COR-L47 (cell line): ENCODE data around the gene PDLIM4.

Experiments used
- DNase-seq: peaks from one replicate; lab custom pipeline; 2025; lab: John Stamatoyannopoulos, UW

The PDLIM4 gene

DNA sequence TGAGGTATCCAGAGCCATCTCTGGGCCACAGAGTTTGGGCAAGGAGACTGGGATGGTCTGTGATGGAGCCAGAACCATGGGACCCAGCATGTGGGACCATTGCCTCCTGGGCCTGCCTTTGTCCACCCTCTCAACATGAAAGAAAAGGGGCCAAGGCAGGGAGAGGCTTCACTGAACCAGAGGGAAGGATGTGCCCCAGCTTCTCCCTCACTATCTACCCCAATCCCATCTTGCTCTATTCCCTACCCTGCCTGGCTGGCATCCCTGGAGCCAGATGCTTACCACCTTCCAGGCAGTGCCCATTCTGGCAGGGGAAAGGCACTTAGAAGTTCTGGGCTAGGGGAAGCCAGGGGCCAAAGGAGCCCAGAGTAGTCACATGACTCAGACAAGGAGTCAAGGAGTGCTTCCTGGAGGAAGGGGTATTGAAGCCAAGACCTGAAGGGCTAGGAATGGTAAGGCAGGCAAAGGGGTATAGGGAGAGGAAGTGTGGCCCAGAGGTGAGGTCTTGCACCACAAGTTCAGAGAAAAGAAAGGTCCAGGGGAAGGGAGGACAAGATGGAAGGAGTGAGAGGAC lies 9.8 kb downstream of the PDLIM4 start:
- DNase-seq: no peak

DNA sequence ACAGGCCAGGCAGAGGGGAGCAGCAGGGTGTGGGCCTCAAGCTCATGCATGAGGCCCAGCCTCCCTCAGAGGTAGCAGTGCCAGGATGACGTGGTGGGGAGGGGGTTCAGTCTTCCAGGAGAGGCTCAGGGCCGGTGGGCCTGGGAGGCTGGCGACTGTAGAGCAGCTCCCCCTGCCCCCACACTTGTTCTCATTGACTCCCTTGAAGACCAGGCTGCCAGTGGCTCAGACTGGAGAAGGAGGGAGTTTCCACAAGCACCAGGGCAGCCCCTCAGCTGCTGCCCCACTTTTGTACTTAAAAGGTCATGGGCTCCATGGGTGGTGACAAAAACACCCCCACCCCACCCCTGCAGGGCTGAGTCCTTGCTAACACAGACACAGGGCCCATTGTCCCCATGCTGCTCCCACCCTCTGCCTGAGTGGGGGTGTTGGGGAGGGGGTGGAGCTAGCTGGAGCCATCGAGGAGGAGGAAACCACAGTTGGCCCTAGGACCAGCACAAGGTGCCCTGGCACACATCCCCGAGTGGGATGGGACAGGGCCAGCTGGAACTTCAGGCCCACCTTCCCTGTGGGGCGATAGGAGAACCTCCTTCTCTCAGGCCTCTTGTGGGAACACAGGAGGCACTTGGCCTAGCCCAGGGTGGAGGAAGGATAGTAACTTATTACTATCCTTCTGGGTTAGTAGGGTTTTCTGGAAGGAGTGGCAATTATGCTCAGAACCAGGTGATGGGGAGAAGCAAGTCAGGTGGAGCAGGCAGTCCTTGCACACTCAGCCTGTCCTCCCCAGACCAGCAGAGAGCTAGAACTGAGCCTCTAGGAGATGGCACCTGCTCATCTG lies 10.7 kb downstream of the PDLIM4 start:
- DNase-seq: no peak

GRCh38 chr5:132268769-132269551 lies 11.5 kb downstream of the PDLIM4 start:
- DNase-seq: no peak

DNA sequence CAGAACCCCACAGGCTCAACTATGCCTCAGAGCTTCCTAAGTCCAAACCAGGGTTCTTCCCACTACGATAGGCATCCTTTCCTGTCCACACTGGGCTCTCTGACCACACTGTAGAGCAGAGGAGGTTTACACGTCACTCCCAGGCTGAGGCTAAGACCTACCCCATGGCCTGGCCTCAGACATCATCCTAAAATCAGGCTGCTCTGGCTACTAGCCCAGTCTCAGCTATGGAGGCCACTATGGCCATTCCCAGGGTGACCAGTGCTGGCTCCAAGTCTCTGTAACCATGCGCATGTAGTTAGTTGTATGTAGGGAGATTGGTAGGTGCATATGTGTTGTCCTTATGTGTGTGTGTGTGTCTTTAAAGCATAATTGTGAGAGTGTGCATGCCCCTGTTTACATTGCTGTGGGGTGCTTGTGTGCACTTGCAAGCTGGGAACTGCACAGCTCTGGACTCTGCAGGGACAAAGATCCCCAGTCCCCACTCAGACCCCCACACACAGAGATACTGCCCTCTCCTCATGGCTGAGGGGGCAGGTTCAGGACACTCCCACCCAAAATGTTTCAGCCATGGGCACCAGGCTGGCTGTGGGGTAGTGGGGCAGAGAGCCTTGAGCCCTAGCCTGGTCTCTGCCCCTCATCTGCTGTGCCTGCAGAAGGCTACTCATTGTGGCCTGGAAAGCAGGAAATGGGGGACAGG lies 12.3 kb downstream of the PDLIM4 start:
- no peak for DNase-seq

GRCh38 chr5:132270335-132270665 lies 12.8 kb downstream of the PDLIM4 start:
- no peak for DNase-seq

DNA sequence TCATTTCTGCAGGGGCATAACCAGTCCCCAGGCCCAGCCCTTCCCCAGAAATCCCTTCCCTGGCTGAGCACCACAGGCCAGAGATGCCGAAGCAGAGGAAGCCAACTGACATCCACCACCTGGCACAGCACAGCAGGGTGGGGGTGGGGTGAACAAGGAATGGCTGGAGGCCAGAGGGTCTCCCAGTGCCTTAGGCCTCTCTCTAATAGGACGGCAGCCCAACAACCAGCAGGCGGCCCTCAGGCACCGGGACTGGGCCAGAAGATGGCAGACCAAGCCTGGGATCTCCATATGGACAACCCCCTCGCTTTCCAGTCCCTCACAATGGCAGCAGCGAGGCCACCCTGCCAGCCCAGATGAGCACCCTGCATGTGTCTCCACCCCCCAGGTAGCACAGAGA lies 13.2 kb downstream of the PDLIM4 start:
- no peak for DNase-seq

- no peak for DNase-seq
Measured at GRCh38 chr5:132271251-132272246, 14.1 kb downstream of the PDLIM4 start.

DNA sequence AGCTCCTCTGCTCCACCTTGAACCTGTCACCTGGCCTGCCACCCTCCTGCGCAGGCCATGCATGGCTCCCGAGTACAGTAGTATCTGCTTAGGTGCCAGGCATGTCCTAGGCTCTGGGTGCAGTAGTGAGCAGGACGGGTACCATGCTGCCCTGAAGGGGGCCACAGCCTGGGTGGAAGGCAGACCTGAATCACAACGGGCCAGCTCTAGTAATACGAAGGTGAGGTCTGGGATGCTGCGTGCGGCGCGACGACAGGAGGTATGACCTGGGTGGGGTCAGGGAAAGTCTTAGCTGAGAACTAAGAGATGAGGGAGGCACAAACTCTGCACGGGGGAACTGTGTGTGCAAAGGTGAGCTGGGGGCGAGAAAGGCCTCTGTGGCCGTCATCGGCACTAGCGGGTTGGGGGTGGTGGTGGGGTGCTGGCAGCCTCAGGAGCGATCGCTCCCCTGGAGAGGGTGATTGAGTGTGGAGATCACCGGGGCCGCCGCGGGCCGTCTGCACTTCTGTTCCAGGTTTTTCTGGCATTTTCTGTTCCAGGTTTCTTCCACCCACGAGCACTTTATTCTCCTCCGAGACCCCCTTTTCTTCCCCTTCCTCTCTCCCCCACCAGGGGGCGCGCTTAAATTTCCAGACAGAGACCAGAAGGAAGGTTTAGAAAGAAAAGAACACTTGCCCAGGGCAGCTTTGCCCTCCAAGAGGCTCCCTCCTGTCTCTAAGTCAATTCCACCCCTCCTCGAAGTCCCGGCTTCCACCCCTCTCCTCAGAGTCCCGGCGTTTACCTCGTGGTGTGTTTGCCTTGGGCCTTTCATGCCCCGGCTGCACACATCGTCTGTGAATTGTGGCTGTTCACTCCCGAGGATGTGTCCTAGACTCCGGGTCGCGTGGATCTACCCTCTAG lies 15.1 kb downstream of the PDLIM4 start:
- DNase-seq: peak; percentile 10

DNA sequence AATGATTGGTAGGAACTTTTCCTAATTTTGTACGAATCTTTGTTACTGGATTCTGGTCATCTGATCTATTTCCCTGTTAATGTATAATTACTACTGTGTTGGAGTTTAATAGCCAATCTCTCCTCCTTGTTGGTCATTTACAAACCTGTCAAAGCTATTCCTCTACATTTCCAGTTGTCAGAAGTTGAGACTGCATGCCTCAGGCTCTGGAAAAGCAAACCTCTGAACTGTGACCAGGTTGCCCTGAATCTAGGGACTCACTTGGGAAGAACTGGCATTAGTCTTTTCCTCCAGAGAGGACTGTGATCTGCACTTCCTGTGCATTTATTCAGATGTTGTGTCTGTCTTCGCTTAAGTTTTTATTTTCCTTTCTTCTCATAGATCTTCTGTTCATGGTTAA lies 16.1 kb downstream of the PDLIM4 start:
- DNase-seq: no peak

DNA sequence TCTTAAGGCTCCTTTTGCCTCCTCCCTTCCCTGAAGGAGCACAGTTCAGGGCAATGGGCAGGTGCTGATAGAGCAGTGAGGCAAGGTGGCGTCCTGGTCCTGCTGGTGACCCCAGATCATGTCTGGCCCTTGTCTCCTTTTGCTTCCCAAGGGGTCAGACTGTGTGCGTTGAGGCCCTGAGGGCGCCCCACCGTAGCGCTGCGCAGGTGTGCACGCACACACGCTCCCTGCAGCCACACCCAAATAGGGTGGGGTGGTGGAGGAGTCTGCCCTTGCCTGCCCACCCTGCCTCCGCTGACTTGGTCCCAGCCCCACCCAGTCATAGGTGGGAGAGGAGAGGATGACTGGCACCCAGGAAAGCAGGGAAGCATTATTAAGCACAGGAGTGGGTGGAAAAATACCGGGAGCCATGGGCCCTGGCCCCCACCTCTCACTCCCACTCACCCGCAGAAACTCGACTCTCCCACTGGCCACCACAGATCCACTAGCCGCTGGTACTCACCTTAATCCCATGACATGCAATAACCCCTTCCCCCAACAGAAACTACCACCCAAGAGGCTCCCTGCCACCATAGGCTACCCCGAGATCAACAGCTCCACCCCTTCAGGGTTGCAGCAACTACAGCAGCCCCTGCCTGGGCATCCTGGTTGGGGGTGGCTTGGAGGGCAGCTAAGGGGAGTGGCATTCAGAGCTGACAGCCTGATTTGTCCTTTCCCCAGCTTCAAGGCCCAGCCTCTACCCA lies 16.7 kb downstream of the PDLIM4 start:
- DNase-seq: no peak

GRCh38 chr5:132275367-132276220 lies 18.1 kb downstream of the PDLIM4 start:
- DNase-seq: no peak

DNA sequence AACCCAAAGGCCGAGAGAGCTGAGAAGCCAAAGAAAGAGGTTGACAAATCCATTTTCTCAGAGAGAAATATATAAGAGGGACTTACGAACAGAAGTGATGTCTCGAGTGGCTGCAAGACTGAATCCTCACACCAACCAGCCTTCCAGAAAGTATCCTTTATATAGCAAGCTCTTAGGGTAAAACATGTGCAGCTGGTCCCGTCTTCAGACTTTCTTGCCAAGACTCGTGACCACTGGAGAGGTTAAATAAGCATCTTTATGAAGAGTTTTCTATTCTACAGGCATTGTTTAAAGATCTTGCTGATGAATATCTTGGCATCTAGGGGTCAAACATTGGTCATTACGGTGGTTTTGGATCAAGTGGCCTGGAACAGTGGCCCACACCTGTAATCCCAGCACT lies 19.8 kb downstream of the PDLIM4 start:
- DNase-seq: no peak

GRCh38 chr5:132277971-132278853 lies 20.7 kb downstream of the PDLIM4 start:
- no peak for DNase-seq

DNA sequence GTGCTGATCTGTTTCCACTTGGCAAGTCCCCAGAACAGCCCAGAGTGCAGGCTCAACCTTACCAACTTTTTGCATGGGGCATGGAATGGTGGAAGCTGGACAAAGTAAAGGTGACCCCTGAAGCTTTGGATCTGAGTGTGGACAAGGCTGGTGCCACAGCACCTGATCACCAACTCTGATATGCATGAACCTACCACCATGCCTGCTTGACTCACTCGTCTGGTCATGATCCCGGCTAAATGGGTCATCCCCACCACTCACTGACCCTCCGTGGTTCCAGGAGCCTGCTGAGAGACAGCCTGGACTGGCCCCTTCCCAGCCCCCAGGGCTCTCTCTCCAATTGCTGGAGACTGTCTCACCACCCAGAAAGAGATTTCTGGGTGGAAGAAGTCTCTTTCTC lies 22.3 kb downstream of the PDLIM4 start:
- no peak for DNase-seq

DNA sequence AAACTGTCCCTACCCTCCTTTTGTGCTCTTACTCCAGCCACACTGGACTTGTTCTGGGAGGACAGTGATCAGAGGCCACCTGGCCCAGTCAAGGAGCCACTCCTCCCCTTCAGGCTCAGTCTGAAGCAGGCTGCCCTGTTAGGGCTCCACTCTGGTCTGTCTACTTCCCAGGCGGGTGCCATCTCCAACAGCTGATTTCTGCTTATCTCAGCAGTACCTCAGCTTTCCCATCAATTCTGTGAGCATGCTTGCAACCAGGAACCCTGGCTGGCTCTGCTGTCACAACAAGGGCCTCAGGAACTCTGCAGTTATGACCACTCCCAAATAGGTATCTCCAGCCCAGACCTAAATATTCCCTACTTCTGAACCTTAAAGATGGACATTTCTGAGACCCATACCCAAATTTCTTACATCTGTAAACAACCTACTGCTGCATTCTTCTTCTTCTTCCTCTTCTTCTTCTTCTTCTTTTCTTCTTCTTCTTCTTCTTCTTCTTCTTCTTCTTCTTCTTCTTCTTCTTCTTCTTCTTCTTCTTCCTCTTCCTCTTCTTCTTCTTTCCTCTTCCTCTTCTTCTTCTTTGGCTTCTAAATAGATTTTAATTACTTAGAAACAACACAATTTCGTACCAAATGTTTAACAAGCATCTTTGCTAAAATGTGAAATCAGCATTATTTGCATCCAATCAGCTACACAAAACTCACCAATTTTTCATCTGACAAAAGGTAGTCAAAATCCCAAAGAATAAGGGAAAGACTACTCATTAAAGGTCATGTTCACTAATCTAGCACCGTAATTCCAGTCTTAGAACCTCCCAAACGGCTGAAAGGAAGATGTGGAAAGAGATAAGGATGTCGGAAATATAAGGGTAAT lies 23.1 kb downstream of the PDLIM4 start:
- no peak for DNase-seq

GRCh38 chr5:132281856-132282614 lies 24.5 kb downstream of the PDLIM4 start:
- no peak for DNase-seq
